SH-SY5Y (cell line): ENCODE measurements around the gene HKDC1.

Source experiments
- GATA2 ChIP-seq: IDR thresholded peaks from 2 replicates; pipeline ENCODE4 v1.6.1; 2011; ENCODE audit warnings: mild to moderate bottlenecking, low read depth, low read length
- GATA3 ChIP-seq: IDR thresholded peaks from 2 replicates; pipeline ENCODE4 v1.6.1; 2011; ENCODE audit warnings: low read depth, mild to moderate bottlenecking, low read length, moderate library complexity

- TF ChIP-seq GATA3, result no peak
- TF ChIP-seq GATA2, result no peak
Measured at GRCh38 chr10:69186524-69186923, 33.6 kb upstream of the HKDC1 start.
